Caki2 (cell line): ENCODE results near the gene CACYBP. TPM values are rescaled to one million over a fixed set of nuclear protein-coding genes. Genes with fewer than 3 reads are reported as not detected.
"Not testable (repeated sequence)": the region's sequence is repeated elsewhere in the genome, so short reads cannot be mapped to it uniquely, and the experiment has no call there.

Experiments used
- DNase-seq: peaks from one replicate; pipeline ENCODE4 v3.0.0-alpha.2; 2015; ENCODE audit warnings: low read depth
- in situ Hi-C: cut with HindIII; loops from 2 replicates; pipeline ENCODE4 v1.10.0; 2016; ENCODE audit warnings: low sequenced_read_pairs, low pct_unique_long_range_greater_than_20kb, mixed read lengths
- total RNA-seq: library from RNA; depleted of rRNA; stranded (reverse); fragments of >200 nt; shearing (Covaris generic); gene quantifications from 2 replicates; pipeline ENCODE4 v1.2.3, GENCODE V29; 2014; ENCODE audit warnings: low replicate concordance

Gene CACYBP
- total RNA-seq, 1 experiment from 2014 or later: 120 TPM

DNA sequence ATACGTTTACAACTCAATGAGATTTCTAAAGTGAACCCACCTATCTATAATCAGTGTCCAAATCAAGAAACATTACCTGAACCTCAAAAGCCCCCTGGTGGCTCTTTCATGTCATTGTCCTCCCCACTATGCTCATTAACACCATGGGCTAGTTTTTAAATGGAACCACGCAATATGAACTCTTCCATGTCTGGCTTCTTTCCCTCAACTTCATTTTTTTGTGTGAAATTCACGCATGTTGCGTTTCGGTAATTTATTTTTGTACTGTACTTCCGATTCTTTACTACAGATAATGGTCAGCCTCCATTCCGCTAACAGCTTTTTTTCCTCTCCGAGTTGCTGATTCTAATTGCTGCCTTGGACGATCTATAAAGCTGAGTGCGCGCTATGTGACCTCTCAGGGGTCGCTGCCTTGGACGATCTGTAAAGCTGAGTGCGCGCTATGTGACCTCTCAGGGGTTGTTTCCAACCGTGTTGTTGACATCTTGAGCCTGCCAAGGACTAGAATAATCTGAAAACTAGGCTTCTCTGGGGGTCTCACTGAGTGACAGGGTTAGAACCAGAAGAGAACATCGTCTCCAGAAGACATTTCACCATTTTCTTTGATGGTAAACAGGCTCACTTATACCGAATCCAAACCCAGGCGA, 1.1 kb upstream of the CACYBP start:
- in situ Hi-C loops: no loop called here
- DNase-seq: peak; percentile 69

DNA sequence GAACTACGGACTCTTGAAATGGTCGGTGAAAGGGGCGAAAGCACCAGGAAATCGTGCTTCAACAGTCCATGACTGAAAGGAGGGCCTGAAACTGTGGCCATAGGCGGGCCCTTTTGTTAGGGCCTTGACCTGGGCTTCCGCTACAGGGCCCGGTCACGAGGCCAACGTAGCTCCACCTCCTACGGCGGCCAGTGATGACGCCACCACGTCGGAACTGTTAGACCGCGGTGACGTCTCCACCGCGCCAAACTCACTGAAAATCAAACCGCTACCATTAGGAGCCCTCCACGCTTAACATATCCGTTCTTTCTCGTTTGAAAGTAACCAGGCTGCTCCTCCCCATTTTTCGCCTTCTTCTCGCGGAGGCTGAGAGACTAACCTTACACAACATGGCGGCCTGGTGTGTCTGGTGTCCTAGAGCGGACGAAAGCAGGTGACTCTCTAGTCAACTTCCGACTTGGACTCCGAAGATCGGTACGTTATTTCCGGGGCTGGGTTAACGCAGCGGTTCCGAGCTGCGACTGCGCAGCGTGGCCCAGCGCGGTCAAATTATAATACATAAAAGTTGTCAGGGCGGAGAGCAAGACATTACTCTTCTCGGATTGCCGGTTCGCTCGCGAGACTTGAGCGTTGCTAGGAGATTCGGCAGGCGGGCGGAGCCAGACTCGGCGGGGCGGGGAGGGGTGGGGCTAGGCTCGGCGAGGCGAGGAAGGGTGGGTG, 371 bp upstream of the CACYBP start:
- DNase-seq: peak; percentile 99
- in situ Hi-C loops: no loop called here

DNA sequence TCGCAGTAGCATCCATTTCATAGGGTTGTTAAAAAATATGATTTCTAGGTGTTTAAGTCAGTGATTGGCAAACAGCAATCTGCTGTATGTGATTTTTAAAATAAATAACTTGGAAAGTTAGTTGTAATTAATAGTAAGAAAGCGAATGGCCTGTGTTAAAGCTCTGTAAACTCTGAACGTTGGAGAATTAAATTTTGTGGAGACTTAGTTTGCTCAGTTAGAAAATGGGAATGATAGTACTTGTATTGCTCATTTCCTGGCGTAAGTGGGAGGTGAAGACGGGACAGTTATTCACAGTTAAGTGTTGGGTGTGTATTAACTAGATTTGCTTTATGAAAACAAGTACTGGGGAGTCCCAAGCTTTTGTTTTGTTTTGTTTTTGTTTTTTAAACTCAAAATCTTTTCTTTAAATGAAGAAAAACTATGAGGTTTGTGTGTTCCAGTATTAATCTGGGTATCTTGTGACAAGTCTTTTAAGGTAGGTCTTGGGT, 995 bp downstream of the CACYBP start:
- in situ Hi-C loops: loop anchor here (5.0 kb wide), 1 partner anchor 213 kb away; no protein-coding TSS in a partner anchor
- DNase-seq: no peak

DNA sequence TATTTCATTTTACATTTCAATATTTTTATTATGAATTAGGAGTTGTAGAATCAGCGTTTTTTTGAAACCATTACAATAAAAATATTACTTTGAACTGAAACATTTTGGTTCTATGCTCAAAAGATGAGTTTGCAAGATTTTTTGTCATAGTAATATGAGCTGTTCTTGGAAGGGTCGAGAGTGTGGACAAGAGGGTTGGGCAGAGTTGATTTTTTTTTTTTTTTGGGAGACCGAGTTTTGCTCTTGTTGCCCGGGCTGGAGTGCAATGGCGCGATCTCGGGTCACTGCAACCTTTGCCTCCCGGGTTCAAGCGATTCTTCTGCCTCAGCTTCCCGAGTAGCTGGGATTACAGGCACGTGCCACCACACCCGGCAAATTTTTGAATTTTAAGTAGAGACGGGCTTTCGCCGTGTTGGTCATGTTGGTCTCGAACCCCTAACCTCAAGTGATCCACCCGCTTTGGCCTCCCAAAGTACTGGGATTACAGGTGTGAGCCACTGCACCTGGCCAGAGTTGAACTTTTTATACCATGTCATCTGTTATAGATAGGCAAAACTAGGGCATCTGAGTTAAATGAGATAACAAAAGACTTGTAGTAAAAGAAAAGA, 3.3 kb downstream of the CACYBP start:
- DNase-seq: no peak
- in situ Hi-C loops: loop anchor here (5.0 kb wide), 1 partner anchor 216 kb away; no protein-coding TSS in a partner anchor

DNA sequence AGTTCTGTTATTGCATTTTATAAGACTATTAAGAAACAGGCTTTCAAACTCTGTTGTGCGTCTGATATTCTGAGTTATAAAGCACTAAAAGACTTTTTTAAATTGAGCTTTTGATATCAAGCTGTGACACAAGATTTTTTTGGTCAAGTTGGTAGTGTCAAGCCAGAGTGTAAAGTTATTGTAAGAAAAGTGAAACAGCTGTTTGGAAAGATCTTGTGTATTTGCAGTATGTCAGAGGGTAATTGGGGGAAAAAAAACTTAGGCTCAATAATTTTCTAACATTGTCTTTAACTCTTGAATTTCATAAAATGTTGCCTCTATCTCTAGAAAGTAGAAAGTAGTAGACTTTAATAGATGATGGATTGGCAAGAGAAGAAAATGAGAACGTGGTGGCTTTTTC, 3.8 kb downstream of the CACYBP start:
- in situ Hi-C loops: loop anchor here (5.0 kb wide), 1 partner anchor 216 kb away; no protein-coding TSS in a partner anchor
- DNase-seq: no peak

DNA sequence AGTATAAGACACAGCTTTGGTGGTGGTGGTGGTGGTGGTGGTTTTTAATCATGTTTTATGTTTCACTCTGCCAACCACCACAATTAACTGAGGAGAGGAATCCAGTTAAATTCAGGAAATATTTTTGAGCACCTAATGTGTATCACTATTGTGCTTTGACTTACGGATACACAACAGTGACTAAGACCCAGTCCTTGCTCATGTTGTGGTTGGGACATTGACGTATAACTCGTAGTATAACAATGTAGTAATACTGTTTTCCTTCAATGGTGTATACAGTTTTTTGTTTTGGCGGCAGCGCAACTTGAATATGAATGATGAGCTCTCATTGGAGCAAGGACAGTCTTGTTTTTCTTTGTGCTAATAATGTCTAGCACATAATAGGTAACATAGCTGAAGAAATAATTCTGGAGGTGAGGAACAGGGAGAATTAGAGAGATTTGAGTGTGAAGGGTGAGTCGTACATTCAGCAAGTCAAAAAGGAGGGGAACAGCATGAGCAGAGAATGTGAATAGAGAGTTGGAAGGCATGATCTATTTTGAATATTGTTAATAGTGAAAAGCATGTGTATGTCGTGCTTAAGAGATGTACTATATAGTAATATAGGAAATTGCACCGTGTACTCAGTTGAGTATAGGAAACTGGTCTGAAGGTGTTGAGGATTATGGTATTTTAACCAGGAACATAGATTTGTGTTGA, 5.5 kb downstream of the CACYBP start:
- in situ Hi-C loops: no loop called here
- DNase-seq: no peak

DNA sequence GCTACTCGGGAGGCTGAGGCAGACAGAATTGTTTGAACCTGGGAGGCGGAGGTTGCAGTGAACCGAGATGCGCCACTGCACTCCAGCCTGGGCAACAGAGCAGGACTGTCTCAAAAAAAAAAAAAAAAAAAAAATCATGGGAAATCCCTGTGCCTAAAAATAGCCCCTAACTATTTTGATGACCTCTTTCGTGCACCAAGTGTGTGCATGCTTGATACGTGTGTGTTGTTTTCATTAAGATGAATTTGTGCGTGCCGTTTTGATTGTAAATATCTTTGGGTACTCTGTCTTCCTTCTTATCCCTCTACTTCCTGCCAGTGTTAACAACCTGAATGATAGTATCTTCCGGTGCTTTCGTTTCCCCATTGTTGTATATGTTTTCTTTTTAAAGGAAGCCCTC, 9.8 kb downstream of the CACYBP start:
- DNase-seq: no peak
- in situ Hi-C loops: no loop called here

DNA sequence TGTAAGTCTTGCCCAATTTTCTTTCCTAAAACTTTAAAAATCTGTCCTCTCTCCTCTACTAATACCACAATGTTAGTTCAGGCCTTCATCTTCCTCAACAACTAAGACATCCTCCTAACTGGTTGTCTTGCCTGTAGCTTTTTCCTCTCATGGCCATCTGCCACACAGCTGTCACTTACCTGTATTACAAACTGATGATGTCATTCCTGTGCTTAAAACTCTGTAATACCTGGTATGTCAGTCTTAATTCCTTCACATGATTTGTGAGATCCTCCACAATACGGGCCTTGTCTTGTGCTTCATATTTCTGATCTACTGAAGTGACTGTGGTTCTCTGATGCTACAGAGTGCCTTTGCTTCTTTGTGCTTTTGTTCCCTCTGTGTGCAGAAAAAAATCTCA, 13.7 kb downstream of the CACYBP start:
- DNase-seq: no peak
- in situ Hi-C loops: no loop called here

DNA sequence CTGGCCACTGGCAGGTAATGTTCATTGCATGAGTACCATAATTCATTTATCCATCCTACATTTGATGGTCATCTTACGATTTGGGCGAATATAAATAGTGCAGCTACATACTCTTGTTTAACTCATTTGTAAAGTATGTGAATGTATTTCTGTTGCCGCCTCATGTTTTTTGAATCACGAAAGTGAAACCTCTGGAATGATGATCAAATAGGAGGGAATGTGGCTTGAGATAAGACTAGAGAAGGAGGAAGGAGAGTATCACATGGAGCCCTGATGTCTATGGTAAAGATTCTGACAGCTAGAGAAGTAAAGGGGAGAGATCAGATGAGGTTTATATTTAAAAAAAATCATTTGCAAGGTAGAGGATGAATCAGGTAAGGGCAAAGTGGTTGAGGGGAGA, 15.5 kb downstream of the CACYBP start:
- in situ Hi-C loops: no loop called here
- no peak for DNase-seq

DNA sequence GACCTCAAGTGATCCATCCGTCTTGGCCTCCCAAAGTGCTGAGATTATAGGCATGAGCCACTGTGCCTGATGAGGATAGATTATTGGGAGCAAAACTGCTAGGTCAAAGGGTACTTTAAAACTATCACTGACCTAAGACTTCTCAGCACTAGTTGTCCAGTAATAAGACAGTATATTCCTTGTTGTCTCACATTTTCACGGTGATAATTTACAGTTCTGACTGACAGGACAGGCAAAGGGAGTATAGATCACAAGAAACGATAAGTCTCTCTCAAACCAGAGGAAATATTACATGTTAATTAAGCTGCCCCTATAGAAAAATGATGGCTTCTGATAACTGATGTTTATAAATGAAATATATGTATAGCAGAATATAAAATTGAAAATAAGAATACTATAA, 19.8 kb downstream of the CACYBP start:
- in situ Hi-C loops: no loop called here
- no peak for DNase-seq

DNA sequence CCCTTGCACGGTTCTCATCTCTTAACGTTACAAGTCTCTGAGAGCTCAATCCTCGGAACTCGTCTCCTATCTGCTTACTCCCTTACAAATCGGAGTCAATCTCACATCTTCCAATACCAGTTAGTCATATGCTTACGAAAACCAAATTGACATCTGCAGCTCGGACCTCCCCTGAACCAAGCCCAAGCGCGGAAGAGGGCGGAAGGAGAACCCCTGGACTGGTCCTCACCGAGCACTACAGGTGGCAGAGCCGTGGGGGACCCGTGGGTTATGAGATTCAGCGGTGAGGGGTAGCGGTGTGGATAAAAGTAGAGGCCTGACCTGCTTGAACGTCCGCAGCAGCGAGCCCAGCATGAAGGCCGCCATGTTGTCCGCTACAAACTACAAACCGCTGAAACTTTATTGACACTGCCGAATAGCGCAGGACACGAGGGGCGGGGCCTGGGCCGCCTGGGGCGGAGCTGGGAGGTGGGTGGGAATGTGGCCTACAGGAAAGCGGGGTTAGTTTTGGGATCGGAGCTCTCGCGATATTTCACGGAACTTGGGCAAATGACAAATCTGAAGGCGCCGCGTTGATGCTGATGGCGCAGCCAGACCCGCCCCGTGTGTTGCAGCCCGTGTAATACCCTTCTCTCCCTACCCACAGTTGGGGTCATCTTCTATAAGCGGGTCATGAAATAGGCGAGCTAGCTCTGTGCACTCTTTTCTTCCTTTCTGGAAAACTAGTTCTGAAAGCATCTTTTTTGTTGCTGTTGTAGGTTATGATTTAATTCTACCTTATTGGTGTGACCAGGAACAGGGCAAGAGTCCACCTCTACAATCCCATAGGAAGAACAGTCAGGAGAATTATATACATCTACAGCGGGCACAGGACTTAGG, 23.5 kb downstream of the CACYBP start, which contains the start of gene MRPS14:
Gene MRPS14, minus strand, starts transcription at position 383 of the 879 bp plus-strand sequence. Its CDS starts 17 bp downstream, at position 366.
- in situ Hi-C loops: no loop called here

DNA sequence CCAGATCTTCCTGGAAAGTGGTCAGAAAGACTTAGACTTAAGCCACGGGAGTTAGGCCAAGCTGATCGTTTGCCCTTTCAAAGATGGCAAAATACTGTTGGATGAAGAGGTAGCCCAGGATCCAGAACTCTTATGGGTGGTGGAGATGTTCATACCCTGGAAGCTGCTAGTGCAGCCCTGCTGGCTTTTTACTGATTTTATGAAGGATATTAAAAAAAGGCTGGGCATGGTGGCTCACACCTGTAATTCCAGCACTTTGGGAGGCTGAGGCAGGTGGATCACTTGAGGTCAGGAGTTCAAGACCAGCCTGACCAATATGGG, 24.1 kb downstream of the CACYBP start:
- DNase-seq, in situ Hi-C loops: not testable (repeated sequence)

More for the DNA sequence above, 23.5 kb downstream of the CACYBP start, which contains the start of gene MRPS14:
- peak; percentile 93 for DNase-seq

DNA sequence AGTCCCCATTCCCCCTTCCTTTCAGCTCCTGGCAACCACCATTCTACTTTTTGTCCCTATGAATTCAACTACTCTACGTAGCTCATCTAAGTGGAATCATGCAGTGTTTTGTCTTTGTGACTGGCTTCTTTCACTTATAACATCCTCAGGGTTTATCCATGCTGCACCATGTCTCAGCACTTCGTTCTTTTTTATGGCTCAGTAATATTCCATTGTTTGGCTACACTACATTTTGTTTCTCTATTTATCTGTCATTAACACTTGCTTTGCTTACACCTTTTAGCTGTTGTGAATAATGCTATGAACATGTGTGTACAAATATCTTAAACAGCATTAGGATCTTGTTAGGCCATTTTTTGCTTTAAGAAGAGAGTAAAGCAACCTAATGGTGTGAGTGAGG, 25.0 kb downstream of the CACYBP start:
- no peak for DNase-seq
- in situ Hi-C loops: no loop called here

DNA sequence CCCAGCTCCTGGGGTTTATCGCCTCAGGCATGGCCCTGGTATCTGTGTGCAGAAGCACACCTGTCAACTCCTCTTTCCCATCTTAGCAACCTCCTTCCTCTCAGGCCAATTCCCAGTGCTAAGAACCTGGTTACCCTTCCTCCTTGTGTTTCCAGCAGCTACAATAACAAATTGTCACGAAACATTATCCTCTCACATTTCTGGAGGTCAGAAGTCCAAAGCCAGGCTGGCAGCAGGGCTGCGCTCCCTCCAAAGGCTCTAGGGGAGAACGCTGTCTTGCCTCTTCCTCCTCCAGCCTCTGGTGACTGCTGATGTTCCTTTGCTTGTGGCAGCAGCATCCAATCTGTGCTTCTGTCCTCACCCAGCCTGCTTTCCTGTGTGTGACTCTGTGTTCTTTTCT, 34.2 kb downstream of the CACYBP start:
- in situ Hi-C loops: no loop called here
- no peak for DNase-seq

DNA sequence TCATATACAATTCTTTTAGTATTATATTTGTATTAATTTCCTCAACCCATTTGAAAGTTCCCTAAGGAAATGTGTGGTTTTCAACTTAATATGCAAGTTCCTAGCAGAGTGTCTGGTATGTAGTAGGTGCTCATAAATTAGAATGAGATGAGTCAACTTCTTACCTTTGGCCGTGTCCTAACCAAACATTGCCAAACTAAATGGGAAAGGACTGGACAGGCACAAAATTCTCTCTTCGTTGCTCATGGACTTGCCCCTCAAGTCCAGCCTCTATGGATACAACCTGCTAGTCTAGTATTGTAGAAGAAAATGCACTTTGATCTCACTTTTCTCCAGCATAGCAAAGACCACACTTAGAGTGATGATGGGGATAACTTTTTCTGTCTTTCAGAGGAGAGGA, 35.0 kb downstream of the CACYBP start:
- no peak for DNase-seq
- in situ Hi-C loops: no loop called here

DNA sequence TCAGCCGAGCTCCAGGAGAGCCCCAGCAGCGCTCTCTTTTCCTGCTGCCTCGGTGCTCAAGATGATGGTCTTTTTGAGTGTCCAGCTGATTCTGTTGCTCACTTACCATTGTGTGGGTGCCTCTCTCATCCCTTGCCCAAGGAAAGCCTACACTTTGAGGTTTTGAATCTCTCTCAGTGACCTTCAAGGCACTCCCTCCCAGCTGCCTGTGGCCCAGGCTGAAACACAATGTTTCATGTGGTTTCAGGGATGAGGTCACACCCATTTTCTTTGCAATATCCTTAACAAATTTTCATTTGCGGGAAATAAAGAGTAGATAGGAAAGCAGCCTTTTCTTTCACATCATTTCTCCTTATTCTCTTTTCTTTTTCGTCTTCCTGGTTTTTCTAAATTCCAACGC, 36.1 kb downstream of the CACYBP start:
- in situ Hi-C loops: no loop called here
- no peak for DNase-seq

DNA sequence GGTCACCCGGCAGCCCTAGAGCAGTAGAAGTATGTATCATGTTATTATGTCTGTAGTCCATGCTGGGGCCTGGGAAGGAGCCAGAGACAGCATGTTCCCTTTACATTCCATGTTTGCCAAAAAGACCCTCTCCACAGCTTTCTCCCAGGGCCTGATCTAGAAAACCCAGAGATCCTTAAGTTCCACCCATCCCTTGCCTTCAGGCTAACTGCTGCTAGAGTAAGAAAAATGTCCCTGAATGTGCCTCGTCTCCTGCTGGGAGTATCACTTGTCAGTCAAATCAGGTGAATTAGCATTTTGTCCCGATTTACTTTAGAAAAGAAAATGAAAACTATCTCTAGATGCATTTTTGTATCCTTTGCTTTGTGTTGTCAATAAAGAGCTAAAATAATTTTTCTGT, 36.7 kb downstream of the CACYBP start:
- in situ Hi-C loops: no loop called here
- DNase-seq: no peak

DNA sequence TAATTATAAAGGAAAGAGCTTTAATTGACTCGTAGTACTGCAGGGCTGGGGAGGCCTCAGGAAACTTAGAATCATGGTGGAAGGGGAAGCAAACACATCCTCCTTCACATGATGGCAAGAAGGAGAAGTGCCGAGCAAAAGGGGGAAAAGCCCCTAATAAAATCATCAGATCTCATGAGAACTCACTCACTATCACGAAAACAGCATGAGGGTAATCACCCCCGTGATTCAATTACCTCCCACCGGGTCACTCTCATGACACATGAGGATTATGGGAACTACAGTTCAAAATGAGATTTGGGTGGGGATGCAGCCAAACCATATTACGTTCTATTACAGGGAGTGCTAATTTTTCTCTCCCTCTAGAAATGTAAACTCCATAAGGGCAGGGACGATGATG, 37.7 kb downstream of the CACYBP start:
- in situ Hi-C loops: no loop called here

More for the DNA sequence above, 37.7 kb downstream of the CACYBP start:
- no peak for DNase-seq
